HG03159 (cell line): Measurements from ENCODE around the gene MAN2C1.
"Not testable (repeated sequence)": the region's sequence is repeated elsewhere in the genome, so short reads cannot be mapped to it uniquely, and the experiment has no call there.

Experiments
- ATAC-seq: cut with Tn5 transposase; IDR thresholded peaks from one replicate; pipeline ENCODE4 v1.9.1; 2021; ENCODE audit warnings: mild to moderate bottlenecking, moderate library complexity; ENCODE audit not compliant: unreplicated experiment

Gene MAN2C1

DNA sequence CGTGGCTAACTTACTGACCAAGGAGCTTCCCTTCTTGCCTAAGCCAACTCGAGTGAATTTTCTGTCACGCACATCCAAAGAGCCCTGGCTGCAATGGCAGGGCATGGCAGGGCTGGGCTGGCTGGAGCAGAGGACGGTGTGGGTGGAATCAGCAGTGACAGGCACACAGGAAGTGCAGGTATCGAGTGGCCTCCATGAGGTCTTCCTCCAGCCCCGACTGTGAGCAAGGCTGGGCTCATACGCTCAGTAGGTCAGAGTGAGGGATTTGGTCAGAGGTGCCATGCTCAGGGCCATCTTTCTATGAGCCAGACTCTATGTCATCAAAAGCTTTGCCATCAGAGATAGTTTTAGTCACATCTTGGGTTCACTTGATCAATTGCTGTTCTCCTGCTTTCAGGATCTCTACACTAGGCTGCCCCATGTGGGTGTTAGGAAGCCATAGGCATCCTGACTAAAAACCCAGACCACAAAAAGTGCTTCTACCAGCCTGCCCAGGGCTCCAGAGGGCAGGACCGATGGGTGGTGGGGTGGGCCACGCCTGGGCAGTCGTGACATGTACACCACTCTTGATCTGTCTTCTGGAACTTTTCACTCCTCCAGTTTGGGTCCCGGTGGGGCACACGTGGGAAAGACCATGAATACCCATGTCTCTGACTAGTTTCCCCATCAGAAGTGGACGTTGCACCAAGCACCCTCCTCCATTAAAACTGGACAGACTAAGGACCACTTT lies 55.1 kb downstream of the MAN2C1 start:
- ATAC-seq: no peak

DNA sequence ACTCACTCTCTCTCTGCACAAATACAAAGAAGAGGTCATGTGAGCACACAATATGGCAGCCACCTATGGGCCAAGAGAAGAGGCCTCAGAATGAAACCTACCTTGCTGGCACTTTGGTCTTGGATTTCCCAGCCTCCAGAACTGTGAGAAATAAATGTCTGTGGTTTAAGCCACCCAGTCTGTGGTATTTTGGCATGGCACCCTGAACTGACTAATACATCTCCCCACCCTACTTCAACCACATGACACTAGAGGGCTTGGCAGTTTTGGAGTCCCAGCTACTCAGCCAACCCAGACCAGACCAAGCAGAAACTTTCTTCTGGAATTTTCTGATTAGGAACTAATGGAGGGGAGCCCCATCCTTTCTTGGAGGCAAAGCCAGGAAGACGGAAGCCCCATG lies 55.9 kb downstream of the MAN2C1 start:
- not testable (repeated sequence) for ATAC-seq

DNA sequence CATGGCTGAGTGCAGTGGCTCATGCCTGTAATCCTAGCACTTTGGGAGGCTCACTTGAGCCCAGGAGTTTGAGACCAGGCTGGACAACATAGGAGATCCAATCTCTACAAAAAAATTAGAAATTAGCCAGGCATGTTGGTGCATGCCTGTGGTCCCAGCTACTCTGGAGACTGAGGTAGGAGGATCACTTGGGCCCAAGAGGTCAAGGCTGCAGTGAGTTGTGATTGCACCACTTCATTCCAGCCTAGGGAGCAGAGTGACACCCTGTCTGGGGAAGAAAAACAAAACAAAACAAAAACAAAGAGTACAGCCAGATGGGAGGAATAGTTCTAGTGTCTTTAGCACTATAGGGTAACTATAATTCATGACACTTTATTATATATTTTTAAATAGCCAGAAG lies 58.7 kb downstream of the MAN2C1 start:
- ATAC-seq: no peak

DNA sequence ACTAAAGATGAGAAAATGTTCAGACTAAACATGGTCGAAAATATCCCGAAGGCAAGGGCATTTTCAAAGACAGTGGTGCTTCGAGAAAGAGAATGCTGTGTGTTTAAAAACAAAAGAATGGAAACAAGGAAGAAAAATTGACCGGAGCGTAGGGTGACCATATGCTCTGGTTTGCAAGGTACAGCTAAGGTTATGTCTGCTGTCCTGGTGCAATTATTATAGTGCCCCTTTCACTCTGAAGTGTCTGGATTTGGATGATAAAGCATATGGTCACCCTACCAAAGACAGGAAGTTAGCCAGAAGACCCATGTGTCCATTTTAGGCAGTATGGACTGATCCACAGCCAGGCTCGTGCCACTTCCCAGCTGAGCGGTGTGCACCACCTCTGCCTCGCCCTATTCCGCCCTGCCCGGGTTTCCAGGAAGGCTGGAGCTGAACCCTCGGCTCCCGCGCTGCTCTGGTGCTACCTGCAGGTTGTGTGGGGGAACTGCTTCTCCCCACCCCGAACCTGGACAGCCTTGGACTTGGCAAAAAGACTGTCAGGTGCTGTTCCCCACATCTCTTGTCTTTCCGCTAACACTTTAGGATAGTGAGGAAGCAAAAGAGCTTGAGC lies 60.5 kb downstream of the MAN2C1 start:
- no peak for ATAC-seq

DNA sequence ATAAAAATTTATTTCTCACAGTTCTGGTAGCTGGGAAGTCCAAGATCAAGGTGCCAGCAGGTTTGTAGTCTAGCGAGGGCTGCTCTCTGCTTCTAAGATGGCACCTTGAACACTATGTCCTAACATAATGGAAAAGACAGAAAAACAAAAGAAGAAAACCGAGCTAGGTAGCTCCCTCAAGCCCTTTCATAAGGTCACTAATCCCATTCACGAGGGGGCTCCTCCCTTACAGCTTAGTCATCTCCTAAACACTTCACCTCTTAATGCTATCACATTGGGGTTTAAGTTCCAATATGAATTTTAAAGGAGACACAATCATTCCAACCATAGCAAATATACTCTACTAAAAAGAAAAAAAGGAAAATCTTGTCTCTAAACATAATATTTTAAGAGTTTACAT lies 62.2 kb downstream of the MAN2C1 start:
- ATAC-seq: no peak
